BJ (cell line): Measurements from ENCODE around the gene KCNG2. TPM values are rescaled to one million over a fixed set of nuclear protein-coding genes. Genes with fewer than 3 reads are reported as not detected.

Source experiments
- CTCF ChIA-PET: fragments of 350-600 bp; formaldehyde crosslinking; extraction: SDS; loops from one replicate; lab custom pipeline; 2021; ENCODE audit warnings: antibody characterized with exemption, inconsistent platforms; lab: Yijun Ruan, JAX
- POLR2A ChIA-PET: fragments of 300-600 bp; sonication (Branson Sonifier 250); formaldehyde crosslinking; extraction: SDS; loops from one replicate; lab custom pipeline; 2021; ENCODE audit warnings: antibody characterized with exemption; lab: Charles Lee
- DNase-seq: peaks from one replicate; pipeline ENCODE4 v3.0.0-alpha.2; 2011; ENCODE audit warnings: low read depth
- H3K27me3 ChIP-seq: 2 replicates; pipeline ENCODE4 v1.6.0; 2011; ENCODE audit warnings: low read length; ENCODE audit not compliant: control insufficient read depth, insufficient read depth
- H3K36me3 ChIP-seq: 2 replicates; pipeline ENCODE4 v1.5.1; 2011; ENCODE audit warnings: low read length; ENCODE audit not compliant: control insufficient read depth, insufficient read depth
- H3K4me3 ChIP-seq: 2 replicates; pipeline ENCODE4 v1.5.1; 2011; ENCODE audit warnings: low read depth, mild to moderate bottlenecking, control low read depth, low read length
- polyA plus RNA-seq: library from polyadenylated mRNA; depleted of rRNA; stranded (reverse); fragments of >200 nt; gene quantifications from 2 replicates; pipeline ENCODE4 v1.2.3, GENCODE V29; 2011
- TF ChIP-seq, protein P1 (sequence below): IDR thresholded peaks from 2 replicates; pipeline ENCODE4 v1.5.1; 2011; ENCODE audit warnings: low read depth, mild to moderate bottlenecking, control low read depth, inconsistent platforms, low read length, moderate library complexity; ENCODE audit not compliant: insufficient read depth

The KCNG2 gene
- polyA plus RNA-seq, 1 experiment: not detected

DNA sequence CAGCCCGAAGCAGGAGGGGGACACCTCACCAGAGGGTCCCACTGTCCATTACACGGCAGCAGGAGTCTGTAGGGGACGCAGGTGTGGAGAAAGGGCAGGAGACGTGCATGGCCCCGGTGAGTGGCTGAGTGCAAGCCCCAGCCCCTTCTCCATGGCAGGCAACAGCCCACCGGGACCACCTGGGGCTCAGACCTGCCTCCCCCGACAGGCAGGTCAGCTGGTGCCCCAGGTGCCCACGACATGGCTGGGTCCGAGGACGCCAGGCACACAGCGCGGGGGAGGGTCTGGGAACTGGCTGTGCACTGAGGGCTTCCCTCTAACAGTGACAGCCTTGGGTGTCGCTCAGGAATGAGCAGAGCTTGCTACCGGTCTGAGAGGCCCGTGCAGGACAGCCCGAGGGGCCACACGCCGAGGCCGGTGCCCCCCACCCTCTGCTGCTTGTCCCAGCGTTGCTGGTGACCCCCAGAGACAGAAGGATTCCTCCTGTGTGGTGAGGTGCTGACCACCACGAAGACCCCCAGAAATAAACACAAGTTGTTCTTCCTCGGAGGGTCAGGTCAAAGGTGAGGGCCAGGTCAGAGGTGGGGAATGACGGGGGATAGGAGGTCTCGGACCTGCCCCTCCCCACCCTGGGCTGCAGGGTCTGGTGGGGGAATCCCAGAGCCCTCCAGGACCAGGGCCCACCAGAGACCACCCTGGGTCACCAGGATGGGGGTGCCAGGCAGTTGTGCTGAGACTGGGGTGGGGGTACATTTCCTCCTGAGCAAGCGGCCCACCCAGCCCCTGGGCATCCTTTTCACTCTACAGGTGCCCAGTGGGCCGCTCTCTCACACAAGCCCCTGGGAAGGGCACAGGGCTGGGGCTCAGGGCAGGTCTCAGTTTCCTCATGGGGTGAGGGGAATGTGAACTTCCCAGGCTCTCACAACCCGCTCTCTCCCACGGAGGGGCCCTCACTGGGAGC is 103.2 kb downstream of the KCNG2 start:
- Histone ChIP-seq H3K4me3 (no peak overlapping the region), H3K27me3 (no peaks in the 10 kb centered on the region), H3K36me3 (peaks cover 2% of the 10 kb centered on the region)
- TF ChIP-seq, protein P1, sequence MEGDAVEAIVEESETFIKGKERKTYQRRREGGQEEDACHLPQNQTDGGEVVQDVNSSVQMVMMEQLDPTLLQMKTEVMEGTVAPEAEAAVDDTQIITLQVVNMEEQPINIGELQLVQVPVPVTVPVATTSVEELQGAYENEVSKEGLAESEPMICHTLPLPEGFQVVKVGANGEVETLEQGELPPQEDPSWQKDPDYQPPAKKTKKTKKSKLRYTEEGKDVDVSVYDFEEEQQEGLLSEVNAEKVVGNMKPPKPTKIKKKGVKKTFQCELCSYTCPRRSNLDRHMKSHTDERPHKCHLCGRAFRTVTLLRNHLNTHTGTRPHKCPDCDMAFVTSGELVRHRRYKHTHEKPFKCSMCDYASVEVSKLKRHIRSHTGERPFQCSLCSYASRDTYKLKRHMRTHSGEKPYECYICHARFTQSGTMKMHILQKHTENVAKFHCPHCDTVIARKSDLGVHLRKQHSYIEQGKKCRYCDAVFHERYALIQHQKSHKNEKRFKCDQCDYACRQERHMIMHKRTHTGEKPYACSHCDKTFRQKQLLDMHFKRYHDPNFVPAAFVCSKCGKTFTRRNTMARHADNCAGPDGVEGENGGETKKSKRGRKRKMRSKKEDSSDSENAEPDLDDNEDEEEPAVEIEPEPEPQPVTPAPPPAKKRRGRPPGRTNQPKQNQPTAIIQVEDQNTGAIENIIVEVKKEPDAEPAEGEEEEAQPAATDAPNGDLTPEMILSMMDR: no peak
- ChIA-PET POLR2A (no interaction called here), CTCF (no interaction called here)
- no peak for DNase-seq

DNA sequence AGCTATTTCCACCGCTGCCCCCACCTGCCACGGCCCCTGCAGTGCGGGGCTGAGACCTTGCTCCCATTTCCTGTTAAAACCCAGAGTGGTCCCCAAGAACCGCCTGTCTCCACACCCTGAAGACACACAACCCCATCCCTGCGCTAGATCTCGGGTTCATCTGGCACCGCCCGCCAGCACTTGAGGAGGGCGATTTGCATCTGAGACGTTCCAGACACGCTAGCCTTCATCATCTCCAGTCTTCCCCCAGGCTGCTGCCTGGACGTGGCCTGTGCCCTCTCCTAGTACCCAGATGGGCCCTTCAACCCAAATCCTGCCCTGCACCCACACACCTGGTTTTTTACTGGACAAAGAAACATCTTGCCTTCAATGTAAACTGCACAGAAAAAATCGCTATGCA is 103.9 kb downstream of the KCNG2 start:
- no peak overlapping the region for H3K4me3 ChIP-seq
- no peaks in the 10 kb centered on the region for H3K27me3 ChIP-seq
- ChIA-PET POLR2A (no interaction called here), CTCF (no interaction called here)
- TF ChIP-seq, protein P1: no peak
- H3K36me3 ChIP-seq: peaks cover 2% of the 10 kb centered on the region
- DNase-seq: no peak

DNA sequence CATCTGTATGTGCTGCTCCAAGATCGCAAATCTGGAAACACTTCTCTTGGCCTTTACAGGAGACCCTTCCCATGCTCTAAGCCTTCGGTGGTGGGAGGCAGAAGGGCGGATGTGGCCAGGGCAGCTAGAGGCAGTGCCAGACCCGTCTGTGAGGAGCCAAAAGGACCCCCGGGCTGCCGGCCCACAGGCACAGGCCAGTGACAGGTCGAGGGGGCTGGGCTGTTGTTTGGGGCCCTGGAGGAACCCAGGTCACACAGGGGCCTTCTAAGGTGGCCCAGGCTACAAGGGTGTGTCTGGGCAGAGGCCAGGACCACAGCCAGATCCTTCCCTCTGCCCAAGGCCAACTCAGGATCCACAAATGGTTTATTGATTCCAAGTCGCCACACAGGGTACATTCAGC is 104.3 kb downstream of the KCNG2 start:
- ChIA-PET POLR2A (no interaction called here), CTCF (no interaction called here)
- H3K27me3 ChIP-seq: no peaks in the 10 kb centered on the region
- H3K4me3 ChIP-seq: no peak overlapping the region
- no peak for DNase-seq
- TF ChIP-seq, protein P1: no peak
- H3K36me3 ChIP-seq: peaks cover 2% of the 10 kb centered on the region

DNA sequence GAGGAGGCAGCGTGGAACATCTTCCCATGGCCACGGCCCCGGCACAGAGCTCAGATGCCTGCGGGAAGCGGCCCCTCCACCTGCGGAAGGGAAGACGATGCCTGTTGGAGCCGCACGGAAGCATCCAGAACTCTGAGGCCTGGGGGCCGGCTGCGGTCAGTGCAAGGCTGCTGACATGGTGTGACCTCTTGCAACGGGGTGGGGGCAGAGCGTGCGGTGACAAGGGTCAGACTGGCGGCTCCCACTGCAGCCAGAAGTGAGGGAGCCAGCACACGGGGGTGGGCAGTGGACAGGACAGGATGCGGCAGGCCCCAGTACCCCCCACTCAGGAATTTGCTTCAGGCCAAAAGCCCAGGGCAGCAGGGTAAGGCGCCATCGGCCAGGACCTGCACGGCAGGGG is 104.9 kb downstream of the KCNG2 start:
- Histone ChIP-seq H3K27me3 (no peaks in the 10 kb centered on the region), H3K4me3 (no peak overlapping the region), H3K36me3 (peaks cover 2% of the 10 kb centered on the region)
- TF ChIP-seq, protein P1: no peak
- ChIA-PET CTCF (no interaction called here), POLR2A (no interaction called here)
- no peak for DNase-seq

DNA sequence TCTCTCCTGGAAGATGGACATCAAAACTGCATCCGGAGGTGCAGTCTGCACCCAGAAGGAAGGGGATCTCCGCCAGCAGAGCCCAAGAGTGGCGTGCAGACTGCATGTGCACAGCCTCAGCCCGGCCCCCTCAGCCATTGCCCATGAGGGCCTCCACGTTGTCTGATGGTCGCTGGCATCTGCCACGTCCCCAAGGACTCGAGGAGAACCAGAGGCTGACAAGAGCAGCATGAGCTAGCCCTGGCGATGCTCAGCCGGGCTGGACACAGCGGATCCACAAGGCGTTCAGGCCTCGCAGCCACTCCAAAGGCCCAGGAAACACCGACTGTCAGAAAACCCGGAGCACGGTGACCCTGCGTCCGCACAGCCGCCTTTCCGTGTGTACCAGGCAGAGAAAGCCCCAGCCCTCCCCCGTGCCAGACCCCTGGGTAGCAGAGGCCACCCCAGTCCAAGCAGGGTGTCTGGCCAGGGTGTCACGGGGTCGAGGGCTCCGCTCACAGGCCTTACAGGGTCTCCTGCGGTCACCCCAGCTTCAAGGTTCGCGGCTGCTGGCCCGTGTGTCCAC is 105.4 kb downstream of the KCNG2 start:
- no peaks in the 10 kb centered on the region for H3K27me3 ChIP-seq
- no peak for DNase-seq
- POLR2A ChIA-PET: no interaction called here
- no peak overlapping the region for H3K4me3 ChIP-seq
- H3K36me3 ChIP-seq: peaks cover 2% of the 10 kb centered on the region
- TF ChIP-seq, protein P1: no peak
- CTCF ChIA-PET: no interaction called here
